Neural cell (in vitro differentiated cells): ENCODE data around the gene ATE1.

Source experiments
- CTCF ChIP-seq: fragments of 450-650 bp; IDR thresholded peaks from 2 replicates; pipeline ENCODE4 v1.5.1; 2014; ENCODE audit warnings: antibody characterized with exemption, mild to moderate bottlenecking, moderate library complexity; ENCODE audit not compliant: poor library complexity, severe bottlenecking
- MXI1 ChIP-seq: fragments of 450-650 bp; conservative IDR thresholded peaks from 2 replicates; pipeline ENCODE4 v1.6.1; 2014; ENCODE audit warnings: antibody characterized with exemption, mild to moderate bottlenecking; ENCODE audit not compliant: poor library complexity, severe bottlenecking

- TF ChIP-seq CTCF: no peak
- TF ChIP-seq MXI1: no peak
Observed at GRCh38 chr10:121791761-121792160, 136.1 kb downstream of the ATE1 start.
